ENCODE data around the gene RNASEL. TPM values are rescaled to one million over a fixed set of nuclear protein-coding genes. Genes with fewer than 3 reads are reported as not detected.

Gene RNASEL
- total and polyA plus RNA-seq, 2 donors (not counting 1 experiment from before 2014, with no cell fraction given), result 6.9 to 18.1 TPM

DNA sequence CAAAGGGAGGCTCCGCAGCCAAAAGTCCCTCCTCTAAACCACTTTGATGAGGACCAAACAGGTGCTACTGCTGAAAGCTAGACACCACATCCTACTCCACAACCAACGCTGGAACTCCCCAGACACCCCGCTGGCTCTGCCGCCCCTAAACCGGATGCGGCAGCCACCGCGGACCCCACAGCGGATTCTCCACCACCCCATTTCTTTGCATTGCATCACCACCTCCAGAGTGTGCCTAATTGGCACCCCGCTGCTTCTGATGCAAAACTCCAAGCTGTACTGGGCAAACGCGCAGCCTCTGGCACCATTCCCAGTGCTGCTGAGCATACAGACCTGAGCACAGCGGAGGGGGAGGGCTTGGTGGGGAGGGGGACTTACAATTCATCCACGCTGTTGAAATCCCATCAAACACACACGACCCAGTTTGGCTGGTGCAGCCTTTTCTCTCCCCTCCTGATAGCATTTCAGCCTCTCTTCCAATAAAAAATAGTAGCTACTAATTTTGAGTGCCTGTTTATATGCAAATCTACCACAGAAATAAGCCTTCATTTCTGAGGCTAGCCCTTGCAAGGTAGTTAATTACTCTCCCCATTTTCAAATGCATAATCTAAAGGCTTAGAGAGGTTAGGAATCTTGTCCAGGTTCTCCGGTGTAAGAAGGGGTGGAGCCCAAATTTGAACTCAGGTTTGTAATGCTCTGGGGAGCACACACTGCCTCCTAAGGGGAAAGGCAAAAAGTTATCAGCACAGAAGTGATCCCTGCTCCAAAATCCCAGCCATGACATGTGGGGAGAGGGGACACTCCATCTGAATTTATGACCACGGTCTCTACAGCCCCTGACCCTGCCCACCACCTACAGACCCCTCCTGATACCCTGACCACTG is 27.3 kb upstream of the RNASEL start:
- Histone ChIP-seq H3K4me1 (ENCODE audit: control insufficient read depth in 2 of 2, insufficient read depth in 2 of 2, low read length in 2 of 2) (peaks cover 25 to 28% of the 10 kb centered on the region in 2 donors), H3K4me2 (replicated peaks; ENCODE audit: low read depth, low read length, poor library complexity, severe bottlenecking) (peak overlapping the region; percentile 94), H4K20me1 (ENCODE audit: control insufficient read depth, insufficient read depth, low read length, poor library complexity, severe bottlenecking) (no peaks in the 10 kb centered on the region), H3K27me3 (replicated peaks in 1 of 4; ENCODE audit: control extremely low read depth in 1 of 4, control insufficient read depth in 3 of 4, insufficient read depth in 4 of 4, low read length in 3 of 4) (peaks cover 2 to 34% (median 9%) of the 10 kb centered on the region in 4 experiments), H3K9me3 (ENCODE audit: control extremely low read depth in 1 of 3, control insufficient read depth in 2 of 3, insufficient read depth in 1 of 3, low read length in 2 of 3) (no peaks in the 10 kb centered on the region), H3K36me3 (replicated peaks in 1 of 2; ENCODE audit: control extremely low read depth in 1 of 2, control insufficient read depth in 1 of 2, extremely low read depth in 1 of 2, insufficient read depth in 2 of 2, low read length in 1 of 2) (no peaks in the 10 kb centered on the region), H3K27ac (ENCODE audit: low read length in 2 of 2) (no peak overlapping the region), H3K79me2 (ENCODE audit: control insufficient read depth, insufficient read depth, low read length) (no peaks in the 10 kb centered on the region), H3K4me3 (ENCODE audit: control extremely low read depth in 1 of 5, extremely low read depth in 1 of 5, insufficient read depth in 1 of 5, low read depth in 2 of 5, low read length in 4 of 5) (peak overlapping the region in 4 of 5 experiments; percentile 57 to 89 (median 64)), H3K9ac (ENCODE audit: low read length) (peak overlapping the region; percentile 77), H2AFZ (ENCODE audit: insufficient read depth, low read depth, low read length, poor library complexity, severe bottlenecking) (no peak overlapping the region)
- ATAC-seq (ENCODE audit: low read depth) (peak; percentile 36), DNase-seq (peak; percentile 83)
- Mint-ChIP-seq H3K27ac (peak overlapping the region; percentile 77), H3K27me3 (peaks cover 3% of the 10 kb centered on the region), H3K9me3 (ENCODE audit: insufficient read depth) (peaks cover 3% of the 10 kb centered on the region), H3K4me3 (peak overlapping the region; percentile 92), H3K4me1 (peaks cover 32% of the 10 kb centered on the region)
- POLR2A ChIA-PET, result interaction anchor here (0.6 to 2.7 kb wide), 5 partner anchors 10 to 29 kb away, joined by 3 to 10 read pairs (median 5); partner anchors contain the start of gene RGS16
- CTCF ChIA-PET, result interaction anchor here (1.0 to 6.4 kb wide), 5 partner anchors 13 to 166 kb away, joined by 3 to 70 read pairs (median 6); partner anchors contain the start of gene RGS16
- intact Hi-C loops (cut with micrococcal nuclease), result loop anchor here (5.0 kb wide), 1 partner anchor 171 kb away; the partner anchor contains the start of gene NPL
- TF ChIP-seq EZH2 (IDR thresholded peaks at IDR 0.05; ENCODE audit: borderline replicate concordance, insufficient read depth, low read depth, low read length, poor library complexity, severe bottlenecking), result no peak
- TF ChIP-seq, protein P1, sequence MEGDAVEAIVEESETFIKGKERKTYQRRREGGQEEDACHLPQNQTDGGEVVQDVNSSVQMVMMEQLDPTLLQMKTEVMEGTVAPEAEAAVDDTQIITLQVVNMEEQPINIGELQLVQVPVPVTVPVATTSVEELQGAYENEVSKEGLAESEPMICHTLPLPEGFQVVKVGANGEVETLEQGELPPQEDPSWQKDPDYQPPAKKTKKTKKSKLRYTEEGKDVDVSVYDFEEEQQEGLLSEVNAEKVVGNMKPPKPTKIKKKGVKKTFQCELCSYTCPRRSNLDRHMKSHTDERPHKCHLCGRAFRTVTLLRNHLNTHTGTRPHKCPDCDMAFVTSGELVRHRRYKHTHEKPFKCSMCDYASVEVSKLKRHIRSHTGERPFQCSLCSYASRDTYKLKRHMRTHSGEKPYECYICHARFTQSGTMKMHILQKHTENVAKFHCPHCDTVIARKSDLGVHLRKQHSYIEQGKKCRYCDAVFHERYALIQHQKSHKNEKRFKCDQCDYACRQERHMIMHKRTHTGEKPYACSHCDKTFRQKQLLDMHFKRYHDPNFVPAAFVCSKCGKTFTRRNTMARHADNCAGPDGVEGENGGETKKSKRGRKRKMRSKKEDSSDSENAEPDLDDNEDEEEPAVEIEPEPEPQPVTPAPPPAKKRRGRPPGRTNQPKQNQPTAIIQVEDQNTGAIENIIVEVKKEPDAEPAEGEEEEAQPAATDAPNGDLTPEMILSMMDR (IDR thresholded peaks at IDR 0.05), result no peak
- WGBS (ENCODE audit: insufficient coverage), result 2% methylated on average over 10 of the region's 17 CpGs

Measured in B cell (primary cell).